H1 (cell line): Measurements from ENCODE around the gene CAP1.

Experiments used
- EP300 ChIP-seq, 2 experiments: IDR thresholded peaks; 1 replicate in 1 of 2; 2 replicates in 1 of 2; pipeline ENCODE4 v1.6.1; 2011 to 2012; ENCODE audit warnings: low read depth in 2 of 2, low read length in 2 of 2, mild to moderate bottlenecking in 2 of 2, borderline replicate concordance in 1 of 2, inconsistent platforms in 1 of 2, moderate library complexity in 1 of 2
- EZH2 ChIP-seq: fragments of 200-600 bp; sonication (generic); IDR thresholded peaks from 2 replicates; pipeline ENCODE4 v1.7.1; 2012; ENCODE audit warnings: low read depth, mild to moderate bottlenecking, moderate library complexity, low read length, inconsistent platforms; ENCODE audit not compliant: severe bottlenecking
- POLR2A ChIP-seq, 2 experiments: IDR thresholded peaks; 1 replicate in 1 of 2; 2 replicates in 1 of 2; pipeline ENCODE4 v1.6.1; 2011; ENCODE audit warnings: low read depth in 2 of 2, low read length in 2 of 2, mild to moderate bottlenecking in 2 of 2; ENCODE audit errors: control extremely low read depth in 1 of 2
- POLR2AphosphoS5 ChIP-seq: IDR thresholded peaks from 2 replicates; pipeline ENCODE4 v1.6.1; 2011; ENCODE audit warnings: low read depth, low read length
- SUZ12 ChIP-seq: fragments of 200-600 bp; sonication (generic); IDR thresholded peaks from 2 replicates; pipeline ENCODE4 v1.6.1; 2012; ENCODE audit warnings: mild to moderate bottlenecking, inconsistent platforms, low read length, moderate library complexity, mixed read lengths
- TF ChIP-seq, protein P1 (sequence below), 3 experiments: IDR thresholded peaks; 1 replicate in 2 of 3; 2 replicates in 1 of 3; pipeline versions ENCODE4 v1.5.1 to v1.6.1; 2011; ENCODE audit warnings: low read length in 3 of 3, mild to moderate bottlenecking in 3 of 3, inconsistent platforms in 2 of 3, low read depth in 1 of 3, moderate library complexity in 1 of 3; ENCODE audit not compliant: insufficient read depth in 1 of 3; ENCODE audit errors: control extremely low read depth in 1 of 3

DNA sequence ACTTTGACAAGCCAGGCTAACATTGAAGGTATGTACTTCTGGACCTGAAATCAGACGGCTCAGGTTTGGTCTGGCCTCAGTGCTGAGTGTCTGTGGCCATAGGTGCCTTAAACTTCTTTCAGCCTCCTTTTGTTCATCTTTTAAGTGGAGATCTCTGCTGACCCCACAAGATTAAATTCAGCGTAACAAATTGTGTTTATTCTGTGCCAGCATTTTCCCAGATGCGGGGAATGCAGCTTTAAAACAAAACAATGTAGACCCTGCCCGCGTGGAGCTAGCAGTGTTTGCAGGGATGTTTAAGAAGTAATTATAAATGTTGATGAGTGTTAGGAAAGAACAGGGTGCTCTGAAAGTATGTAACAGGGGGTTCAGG lies 923 bp downstream of the CAP1 start:
- TF ChIP-seq, protein P1, sequence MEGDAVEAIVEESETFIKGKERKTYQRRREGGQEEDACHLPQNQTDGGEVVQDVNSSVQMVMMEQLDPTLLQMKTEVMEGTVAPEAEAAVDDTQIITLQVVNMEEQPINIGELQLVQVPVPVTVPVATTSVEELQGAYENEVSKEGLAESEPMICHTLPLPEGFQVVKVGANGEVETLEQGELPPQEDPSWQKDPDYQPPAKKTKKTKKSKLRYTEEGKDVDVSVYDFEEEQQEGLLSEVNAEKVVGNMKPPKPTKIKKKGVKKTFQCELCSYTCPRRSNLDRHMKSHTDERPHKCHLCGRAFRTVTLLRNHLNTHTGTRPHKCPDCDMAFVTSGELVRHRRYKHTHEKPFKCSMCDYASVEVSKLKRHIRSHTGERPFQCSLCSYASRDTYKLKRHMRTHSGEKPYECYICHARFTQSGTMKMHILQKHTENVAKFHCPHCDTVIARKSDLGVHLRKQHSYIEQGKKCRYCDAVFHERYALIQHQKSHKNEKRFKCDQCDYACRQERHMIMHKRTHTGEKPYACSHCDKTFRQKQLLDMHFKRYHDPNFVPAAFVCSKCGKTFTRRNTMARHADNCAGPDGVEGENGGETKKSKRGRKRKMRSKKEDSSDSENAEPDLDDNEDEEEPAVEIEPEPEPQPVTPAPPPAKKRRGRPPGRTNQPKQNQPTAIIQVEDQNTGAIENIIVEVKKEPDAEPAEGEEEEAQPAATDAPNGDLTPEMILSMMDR (IDR thresholded peaks at IDR 0.05; ENCODE audit: control extremely low read depth in 1 of 3, insufficient read depth in 1 of 3, low read depth in 1 of 3, low read length in 3 of 3), result no peak
- no peak for TF ChIP-seq EP300 (IDR thresholded peaks at IDR 0.05; ENCODE audit: borderline replicate concordance in 1 of 2, low read depth in 2 of 2, low read length in 2 of 2)
- no peak for TF ChIP-seq EZH2
- TF ChIP-seq POLR2A (IDR thresholded peaks at IDR 0.05; ENCODE audit: control extremely low read depth in 1 of 2, low read depth in 2 of 2, low read length in 2 of 2), result no peak
- TF ChIP-seq POLR2AphosphoS5, result no peak
- TF ChIP-seq SUZ12, result no peak
